GM19023 (cell line): ENCODE results near the gene TLE3.

Source experiments
- ATAC-seq: cut with Tn5 transposase; IDR thresholded peaks from one replicate; pipeline ENCODE4 v1.9.1; 2021; ENCODE audit warnings: mild to moderate bottlenecking, moderate library complexity; ENCODE audit not compliant: unreplicated experiment

Gene TLE3

GRCh38 chr15:70014860-70015490 is 82.7 kb downstream of the TLE3 start:
- peak; percentile 82 for ATAC-seq

- ATAC-seq: no peak
Measured at GRCh38 chr15:70014331-70014730, 83.4 kb downstream of the TLE3 start.

GRCh38 chr15:70013656-70014313 is 83.9 kb downstream of the TLE3 start:
- no peak for ATAC-seq

- no peak for ATAC-seq
Measured at GRCh38 chr15:70012895-70013294, 84.8 kb downstream of the TLE3 start.

GRCh38 chr15:70008697-70009290 is 88.9 kb downstream of the TLE3 start:
- no peak for ATAC-seq

GRCh38 chr15:70006259-70007147 is 91.2 kb downstream of the TLE3 start:
- no peak for ATAC-seq

- no peak for ATAC-seq
Measured at GRCh38 chr15:70004826-70005225, 92.9 kb downstream of the TLE3 start.

GRCh38 chr15:70002897-70003296 is 94.8 kb downstream of the TLE3 start:
- no peak for ATAC-seq

- no peak for ATAC-seq
Measured at GRCh38 chr15:70001859-70002258, 95.9 kb downstream of the TLE3 start.

- ATAC-seq: no peak
Measured at GRCh38 chr15:69999392-70000085, 98.2 kb downstream of the TLE3 start.

GRCh38 chr15:69998541-69999391 is 99.0 kb downstream of the TLE3 start:
- ATAC-seq: no peak

- ATAC-seq: no peak
Measured at GRCh38 chr15:69997813-69998212, 99.9 kb downstream of the TLE3 start.
